ENCODE results near the gene RGS7. TPM values are rescaled to one million over a fixed set of nuclear protein-coding genes. Genes with fewer than 3 reads are reported as not detected.

RGS7 gene
- polyA plus RNA-seq, 1 donor from 2014 or later, result 24.2 TPM

- Histone ChIP-seq H2AFZ (ENCODE audit: low read depth, low read length) (no peak overlapping the region), H3K27me3 (ENCODE audit: insufficient read depth, low read depth, low read length) (no peaks in the 10 kb centered on the region), H3K9me2 (ENCODE audit: insufficient read depth, low read length) (no peaks in the 10 kb centered on the region), H3K36me3 (ENCODE audit: insufficient read depth, low read length) (no peaks in the 10 kb centered on the region), H3K4me3 (ENCODE audit: low read length) (no peak overlapping the region), H3K27ac (ENCODE audit: low read length) (no peak overlapping the region), H4K20me1 (ENCODE audit: insufficient read depth) (no peaks in the 10 kb centered on the region), H3K9me3 (ENCODE audit: low read length) (no peaks in the 10 kb centered on the region), H3K9ac (ENCODE audit: low read length) (no peak overlapping the region), H3F3A (ENCODE audit: insufficient read depth, low read length, poor library complexity, severe bottlenecking) (no peaks in the 10 kb centered on the region), H3K4me2 (ENCODE audit: low read length) (peak overlapping the region; percentile 9), H3K79me2 (replicated peaks; ENCODE audit: insufficient read depth, low read length) (no peaks in the 10 kb centered on the region)
- TF ChIP-seq CTCF (IDR thresholded peaks at IDR 0.05; ENCODE audit: poor library complexity, severe bottlenecking), result no peak
Measured at GRCh38 chr1:241034203-241034936, 322.6 kb downstream of the RGS7 start.

- H3K27me3 ChIP-seq (ENCODE audit: insufficient read depth, low read depth, low read length), result no peaks in the 10 kb centered on the region
- no peak overlapping the region for H3K4me2 ChIP-seq (ENCODE audit: low read length)
- no peaks in the 10 kb centered on the region for H3K9me2 ChIP-seq (ENCODE audit: insufficient read depth, low read length)
- no peaks in the 10 kb centered on the region for H4K20me1 ChIP-seq (ENCODE audit: insufficient read depth)
- H3K9ac ChIP-seq (ENCODE audit: low read length), result no peak overlapping the region
- H2AFZ ChIP-seq (ENCODE audit: low read depth, low read length), result no peak overlapping the region
- TF ChIP-seq REST (IDR thresholded peaks at IDR 0.05; ENCODE audit: borderline replicate concordance) (no peak), MXI1 (conservative IDR thresholded peaks at IDR 0.05; ENCODE audit: poor library complexity, severe bottlenecking) (no peak), EZH2 (IDR thresholded peaks at IDR 0.05; ENCODE audit: borderline replicate concordance, insufficient read depth, low read length, poor library complexity, severe bottlenecking) (no peak), TAF1 (IDR thresholded peaks at IDR 0.05; ENCODE audit: low read depth) (no peak), RAD21 (conservative IDR thresholded peaks at IDR 0.05) (no peak), POLR2AphosphoS5 (IDR thresholded peaks at IDR 0.05) (no peak), SMC3 (conservative IDR thresholded peaks at IDR 0.05; ENCODE audit: poor library complexity) (no peak), CTCF (IDR thresholded peaks at IDR 0.05; ENCODE audit: poor library complexity, severe bottlenecking) (no peak), EP300 (conservative IDR thresholded peaks at IDR 0.05; ENCODE audit: poor library complexity, severe bottlenecking) (no peak)
- H3K79me2 ChIP-seq (replicated peaks; ENCODE audit: insufficient read depth, low read length), result no peaks in the 10 kb centered on the region
- no peak overlapping the region for H3K4me3 ChIP-seq (ENCODE audit: low read length)
- no peaks in the 10 kb centered on the region for H3K36me3 ChIP-seq (ENCODE audit: insufficient read depth, low read length)
- H3K9me3 ChIP-seq (ENCODE audit: low read length), result no peaks in the 10 kb centered on the region
- H3F3A ChIP-seq (ENCODE audit: insufficient read depth, low read length, poor library complexity, severe bottlenecking), result no peaks in the 10 kb centered on the region
- H3K27ac ChIP-seq (ENCODE audit: low read length), result no peak overlapping the region
Measured at GRCh38 chr1:241024834-241025233, 332.2 kb downstream of the RGS7 start.
